ENCODE data around the gene IRF2. TPM values are rescaled to one million over a fixed set of nuclear protein-coding genes. Genes with fewer than 3 reads are reported as not detected.

IRF2 gene
- total RNA-seq, 1 donor from 2014 or later, result 27.6 TPM

- Mint-ChIP-seq H3K4me3 (ENCODE audit: unreplicated experiment) (no peak overlapping the region), H3K27me3 (ENCODE audit: unreplicated experiment) (peaks cover 2% of the 10 kb centered on the region), H3K9me3 (ENCODE audit: unreplicated experiment) (no peaks in the 10 kb centered on the region), H3K4me1 (ENCODE audit: unreplicated experiment) (peaks cover 25% of the 10 kb centered on the region), H3K36me3 (ENCODE audit: low read depth, unreplicated experiment) (peaks cover 5% of the 10 kb centered on the region), H3K27ac (ENCODE audit: unreplicated experiment) (no peak overlapping the region)
- DNase-seq (ENCODE audit: low spot score), result no peak
- TF ChIP-seq, protein P1, sequence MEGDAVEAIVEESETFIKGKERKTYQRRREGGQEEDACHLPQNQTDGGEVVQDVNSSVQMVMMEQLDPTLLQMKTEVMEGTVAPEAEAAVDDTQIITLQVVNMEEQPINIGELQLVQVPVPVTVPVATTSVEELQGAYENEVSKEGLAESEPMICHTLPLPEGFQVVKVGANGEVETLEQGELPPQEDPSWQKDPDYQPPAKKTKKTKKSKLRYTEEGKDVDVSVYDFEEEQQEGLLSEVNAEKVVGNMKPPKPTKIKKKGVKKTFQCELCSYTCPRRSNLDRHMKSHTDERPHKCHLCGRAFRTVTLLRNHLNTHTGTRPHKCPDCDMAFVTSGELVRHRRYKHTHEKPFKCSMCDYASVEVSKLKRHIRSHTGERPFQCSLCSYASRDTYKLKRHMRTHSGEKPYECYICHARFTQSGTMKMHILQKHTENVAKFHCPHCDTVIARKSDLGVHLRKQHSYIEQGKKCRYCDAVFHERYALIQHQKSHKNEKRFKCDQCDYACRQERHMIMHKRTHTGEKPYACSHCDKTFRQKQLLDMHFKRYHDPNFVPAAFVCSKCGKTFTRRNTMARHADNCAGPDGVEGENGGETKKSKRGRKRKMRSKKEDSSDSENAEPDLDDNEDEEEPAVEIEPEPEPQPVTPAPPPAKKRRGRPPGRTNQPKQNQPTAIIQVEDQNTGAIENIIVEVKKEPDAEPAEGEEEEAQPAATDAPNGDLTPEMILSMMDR (IDR thresholded peaks at IDR 0.05; ENCODE audit: unreplicated experiment), result no peak
These were observed 11.2 kb downstream of the IRF2 start for GRCh38 chr4:184463158-184463557.

GRCh38 chr4:184462724-184463123 lies 11.6 kb downstream of the IRF2 start:
- H3K4me3 Mint-ChIP-seq (ENCODE audit: unreplicated experiment), result no peak overlapping the region
- H3K27me3 Mint-ChIP-seq (ENCODE audit: unreplicated experiment), result peaks cover 2% of the 10 kb centered on the region
- TF ChIP-seq, protein P1 (IDR thresholded peaks at IDR 0.05; ENCODE audit: unreplicated experiment), result no peak
- peaks cover 5% of the 10 kb centered on the region for H3K36me3 Mint-ChIP-seq (ENCODE audit: low read depth, unreplicated experiment)
- no peaks in the 10 kb centered on the region for H3K9me3 Mint-ChIP-seq (ENCODE audit: unreplicated experiment)
- peaks cover 29% of the 10 kb centered on the region for H3K4me1 Mint-ChIP-seq (ENCODE audit: unreplicated experiment)
- no peak overlapping the region for H3K27ac Mint-ChIP-seq (ENCODE audit: unreplicated experiment)
- no peak for DNase-seq (ENCODE audit: low spot score)

DNA sequence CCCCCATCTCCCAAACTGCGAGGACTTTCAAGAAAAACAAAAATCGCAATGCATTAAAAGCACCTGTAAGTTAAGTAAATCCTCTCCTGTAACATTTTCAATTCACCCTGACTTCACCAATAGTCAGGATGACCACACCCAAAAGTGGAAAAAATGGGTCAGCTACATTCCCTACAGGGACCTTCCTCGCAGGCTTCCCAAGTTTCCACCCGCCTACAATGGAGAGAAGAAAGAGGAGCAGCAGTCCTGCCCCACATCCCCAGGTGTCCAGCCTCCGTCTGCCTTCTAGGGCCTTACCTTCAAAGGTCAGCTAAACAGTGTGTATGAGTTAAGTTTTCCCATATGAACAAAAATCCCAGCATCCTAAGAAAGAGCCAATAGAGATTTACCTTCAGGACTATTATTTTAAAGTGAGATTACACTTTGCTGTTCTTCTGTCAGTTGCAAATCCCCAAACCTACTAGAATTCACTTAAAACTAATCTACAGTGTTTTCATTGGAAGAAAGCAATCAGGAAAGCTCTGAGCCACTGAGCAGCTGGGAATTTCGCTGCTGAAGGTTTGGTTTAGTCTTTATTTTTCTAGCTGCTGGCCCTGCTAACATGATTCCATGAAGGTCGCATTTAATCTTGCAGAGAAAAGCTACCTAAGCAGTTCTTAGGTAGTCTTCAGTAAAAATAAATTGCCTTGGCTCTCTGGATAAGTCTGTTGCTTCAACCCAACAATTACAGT lies 12.5 kb downstream of the IRF2 start:
- TF ChIP-seq, protein P1 (IDR thresholded peaks at IDR 0.05; ENCODE audit: unreplicated experiment), result no peak
- Mint-ChIP-seq H3K27ac (ENCODE audit: unreplicated experiment) (no peak overlapping the region), H3K27me3 (ENCODE audit: unreplicated experiment) (peaks cover 4% of the 10 kb centered on the region)

GRCh38 chr4:184460499-184461285 lies 13.7 kb downstream of the IRF2 start:
- Mint-ChIP-seq H3K4me1 (ENCODE audit: unreplicated experiment) (peaks cover 44% of the 10 kb centered on the region), H3K4me3 (ENCODE audit: unreplicated experiment) (peak overlapping the region; percentile 22), H3K27me3 (ENCODE audit: unreplicated experiment) (peaks cover 5% of the 10 kb centered on the region), H3K27ac (ENCODE audit: unreplicated experiment) (no peak overlapping the region), H3K9me3 (ENCODE audit: unreplicated experiment) (no peaks in the 10 kb centered on the region), H3K36me3 (ENCODE audit: low read depth, unreplicated experiment) (peaks cover 17% of the 10 kb centered on the region)
- DNase-seq (ENCODE audit: low spot score), result no peak
- TF ChIP-seq, protein P1 (IDR thresholded peaks at IDR 0.05; ENCODE audit: unreplicated experiment), result no peak

More for the DNA sequence above, 12.5 kb downstream of the IRF2 start:
- peaks cover 14% of the 10 kb centered on the region for H3K36me3 Mint-ChIP-seq (ENCODE audit: low read depth, unreplicated experiment)
- no peak overlapping the region for H3K4me3 Mint-ChIP-seq (ENCODE audit: unreplicated experiment)
- peaks cover 35% of the 10 kb centered on the region for H3K4me1 Mint-ChIP-seq (ENCODE audit: unreplicated experiment)
- DNase-seq (ENCODE audit: low spot score), result no peak
- H3K9me3 Mint-ChIP-seq (ENCODE audit: unreplicated experiment), result no peaks in the 10 kb centered on the region

DNA sequence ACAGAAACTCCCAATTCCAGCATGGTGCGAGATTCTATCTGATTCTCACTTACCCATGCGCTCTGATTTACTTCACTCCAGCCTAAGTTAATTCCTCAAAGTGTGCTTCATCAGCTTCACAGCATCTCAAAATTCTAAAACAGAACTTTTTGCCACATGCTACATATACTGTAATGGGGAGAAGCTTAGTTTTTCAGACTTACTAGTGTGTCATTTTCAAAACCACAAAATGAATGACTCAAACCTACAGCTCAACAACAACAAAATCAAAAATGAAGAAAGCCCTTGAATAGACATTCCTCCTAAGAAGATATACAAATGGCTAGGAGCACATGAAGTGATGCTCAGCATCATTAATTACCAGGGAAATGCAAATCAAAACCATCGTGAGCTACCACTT lies 14.9 kb downstream of the IRF2 start:
- peaks cover 17% of the 10 kb centered on the region for H3K36me3 Mint-ChIP-seq (ENCODE audit: low read depth, unreplicated experiment)
- H3K4me1 Mint-ChIP-seq (ENCODE audit: unreplicated experiment), result peaks cover 51% of the 10 kb centered on the region
- no peaks in the 10 kb centered on the region for H3K9me3 Mint-ChIP-seq (ENCODE audit: unreplicated experiment)
- H3K4me3 Mint-ChIP-seq (ENCODE audit: unreplicated experiment), result no peak overlapping the region
- peaks cover 5% of the 10 kb centered on the region for H3K27me3 Mint-ChIP-seq (ENCODE audit: unreplicated experiment)
- DNase-seq (ENCODE audit: low spot score), result no peak
- H3K27ac Mint-ChIP-seq (ENCODE audit: unreplicated experiment), result no peak overlapping the region
- TF ChIP-seq, protein P1 (IDR thresholded peaks at IDR 0.05; ENCODE audit: unreplicated experiment), result no peak
